ENCODE measurements around the gene MS4A18. TPM values are rescaled to one million over a fixed set of nuclear protein-coding genes. Genes with fewer than 3 reads are reported as not detected.

The MS4A18 gene
- total and polyA plus RNA-seq, 2 donors (not counting 3 experiments of a cell fraction or from before 2014, with no cell fraction given): not detected

GRCh38 chr11:60783911-60784310 lies 59.4 kb downstream of the MS4A18 start:
- no peaks in the 10 kb centered on the region for H3K79me2 ChIP-seq (ENCODE audit: control insufficient read depth, insufficient read depth, low read length)
- dilution Hi-C loops (cut with MboI; ENCODE audit: extremely low pct_ligation_motif_present, low sequenced_read_pairs): no loop called here
- no peak overlapping the region for H2AFZ ChIP-seq (ENCODE audit: low read depth, low read length)
- no peaks in the 10 kb centered on the region for H3K36me3 ChIP-seq (ENCODE audit: control insufficient read depth in 2 of 2, extremely low read depth in 1 of 2, insufficient read depth in 2 of 2, low read length in 2 of 2)
- no peak overlapping the region for H3K9ac ChIP-seq (replicated peaks; ENCODE audit: extremely low read depth, insufficient read depth, low read length)
- ChIA-PET POLR2A (no interaction called here), CTCF (interaction anchor here (1.1 to 2.6 kb wide), 3 partner anchors 21 to 104 kb away, joined by 3 to 9 read pairs (median 3); no protein-coding TSS in a partner anchor)
- FAIRE-seq (no peak), DNase-seq (ENCODE audit: low read depth, low spot score) (no peak)
- no peaks in the 10 kb centered on the region for H3K9me1 ChIP-seq (replicated peaks; ENCODE audit: control insufficient read depth, extremely low read depth, insufficient read depth, low read length)
- H3K27me3 ChIP-seq (ENCODE audit: control insufficient read depth in 2 of 2, insufficient read depth in 2 of 2, low read length in 2 of 2): no peaks in the 10 kb centered on the region
- no peak for TF ChIP-seq JUN (IDR thresholded peaks at IDR 0.05; ENCODE audit: borderline replicate concordance, insufficient read depth, insufficient read length, low read depth)
- TF ChIP-seq, protein P1, sequence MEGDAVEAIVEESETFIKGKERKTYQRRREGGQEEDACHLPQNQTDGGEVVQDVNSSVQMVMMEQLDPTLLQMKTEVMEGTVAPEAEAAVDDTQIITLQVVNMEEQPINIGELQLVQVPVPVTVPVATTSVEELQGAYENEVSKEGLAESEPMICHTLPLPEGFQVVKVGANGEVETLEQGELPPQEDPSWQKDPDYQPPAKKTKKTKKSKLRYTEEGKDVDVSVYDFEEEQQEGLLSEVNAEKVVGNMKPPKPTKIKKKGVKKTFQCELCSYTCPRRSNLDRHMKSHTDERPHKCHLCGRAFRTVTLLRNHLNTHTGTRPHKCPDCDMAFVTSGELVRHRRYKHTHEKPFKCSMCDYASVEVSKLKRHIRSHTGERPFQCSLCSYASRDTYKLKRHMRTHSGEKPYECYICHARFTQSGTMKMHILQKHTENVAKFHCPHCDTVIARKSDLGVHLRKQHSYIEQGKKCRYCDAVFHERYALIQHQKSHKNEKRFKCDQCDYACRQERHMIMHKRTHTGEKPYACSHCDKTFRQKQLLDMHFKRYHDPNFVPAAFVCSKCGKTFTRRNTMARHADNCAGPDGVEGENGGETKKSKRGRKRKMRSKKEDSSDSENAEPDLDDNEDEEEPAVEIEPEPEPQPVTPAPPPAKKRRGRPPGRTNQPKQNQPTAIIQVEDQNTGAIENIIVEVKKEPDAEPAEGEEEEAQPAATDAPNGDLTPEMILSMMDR (IDR thresholded peaks at IDR 0.05; ENCODE audit: extremely low read depth in 1 of 2, insufficient read depth in 1 of 2, low read depth in 1 of 2, low read length in 2 of 2): no peak
- no peak for TF ChIP-seq EZH2 (IDR thresholded peaks at IDR 0.05; ENCODE audit: borderline replicate concordance, low read depth, low read length, severe bottlenecking)
- no peak for TF ChIP-seq FOS (IDR thresholded peaks at IDR 0.05; ENCODE audit: borderline replicate concordance, insufficient read depth, low read length)
- TF ChIP-seq MAX (IDR thresholded peaks at IDR 0.05; ENCODE audit: insufficient read depth, insufficient read length): no peak
- TF ChIP-seq GATA2 (IDR thresholded peaks at IDR 0.05; ENCODE audit: insufficient read depth, insufficient read length, low read depth, low read length): no peak
- TF ChIP-seq POLR2A (IDR thresholded peaks at IDR 0.05; ENCODE audit: low read depth, low read length): no peak
- no peak for TF ChIP-seq POLR2AphosphoS5 (IDR thresholded peaks at IDR 0.05; ENCODE audit: insufficient read depth, low read depth, low read length)
- no peak for TF ChIP-seq MYC (IDR thresholded peaks at IDR 0.05; ENCODE audit: low read depth, low read length)
- no peaks in the 10 kb centered on the region for H3K9me3 ChIP-seq (replicated peaks; ENCODE audit: control insufficient read depth, insufficient read depth, low read length)
- H3K4me2 ChIP-seq (ENCODE audit: insufficient read depth, low read length): no peak overlapping the region
- H3K27ac ChIP-seq (ENCODE audit: insufficient read depth, low read depth, low read length): no peak overlapping the region
- H3K4me1 ChIP-seq (ENCODE audit: control insufficient read depth, extremely low read depth, insufficient read depth, low read length): peaks cover 25% of the 10 kb centered on the region
- intact Hi-C loops (cut with micrococcal nuclease): no loop called here
- H4K20me1 ChIP-seq (replicated peaks; ENCODE audit: control insufficient read depth, extremely low read depth, insufficient read depth, low read length): no peaks in the 10 kb centered on the region
- no TSS peak for BruUV-seq (replicated peaks)
- H3K4me3 ChIP-seq (replicated peaks in 1 of 3; ENCODE audit: insufficient read depth in 1 of 3, low read depth in 1 of 3, low read length in 3 of 3): no peak overlapping the region

Data from endothelial cell of umbilical vein (primary cell).